Measurements from ENCODE around the gene RALGAPB. TPM values are rescaled to one million over a fixed set of nuclear protein-coding genes. Genes with fewer than 3 reads are reported as not detected.

Gene RALGAPB
- total and polyA plus RNA-seq, 12 donors = 8.4 to 28.2 (median 25.6) TPM

DNA sequence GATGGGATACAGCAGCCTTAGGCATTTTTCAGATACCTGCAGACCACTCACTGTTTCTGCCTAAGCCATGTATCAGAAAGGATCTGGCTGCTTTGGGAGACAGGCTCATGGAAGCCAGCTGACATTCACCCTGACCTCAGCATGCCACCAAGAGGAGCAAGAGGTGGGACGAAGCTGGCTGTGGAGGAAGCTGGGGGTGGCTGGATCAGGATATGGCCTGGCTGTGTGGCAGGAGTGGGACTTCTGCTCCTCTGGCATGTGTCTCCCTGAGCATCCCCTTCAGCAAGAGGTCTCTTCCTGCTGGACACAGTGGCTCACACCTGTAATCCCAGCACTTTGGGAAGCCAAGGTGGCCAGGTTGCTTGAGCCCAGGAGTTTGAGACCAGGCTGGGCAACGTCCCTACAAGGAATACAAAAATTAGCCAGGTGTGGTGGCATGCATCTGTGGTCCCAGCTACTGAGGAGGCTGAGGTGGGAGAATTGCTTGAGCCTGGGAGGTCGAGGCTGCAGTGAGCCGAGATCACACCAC is 109.3 kb downstream of the RALGAPB start:
- WGBS, 2 donors = 71 to 79% methylated on average over 4 of the region's 4 CpGs
- Histone ChIP-seq H3K4me1 (peaks cover 0 to 28% (median 18%) of the 10 kb centered on the region in 9 donors), H3K27ac (no peak overlapping the region), H3K27me3 (peaks cover 0 to 4% (median 0%) of the 10 kb centered on the region in 7 donors), H3K36me3 (peaks cover 0 to 13% (median 0%) of the 10 kb centered on the region in 9 donors), H3K9me3 (no peaks in the 10 kb centered on the region), H3K4me3 (no peak overlapping the region)
- intact Hi-C loops (cut with DNase I) = no loop called here
- TF ChIP-seq, protein P1, sequence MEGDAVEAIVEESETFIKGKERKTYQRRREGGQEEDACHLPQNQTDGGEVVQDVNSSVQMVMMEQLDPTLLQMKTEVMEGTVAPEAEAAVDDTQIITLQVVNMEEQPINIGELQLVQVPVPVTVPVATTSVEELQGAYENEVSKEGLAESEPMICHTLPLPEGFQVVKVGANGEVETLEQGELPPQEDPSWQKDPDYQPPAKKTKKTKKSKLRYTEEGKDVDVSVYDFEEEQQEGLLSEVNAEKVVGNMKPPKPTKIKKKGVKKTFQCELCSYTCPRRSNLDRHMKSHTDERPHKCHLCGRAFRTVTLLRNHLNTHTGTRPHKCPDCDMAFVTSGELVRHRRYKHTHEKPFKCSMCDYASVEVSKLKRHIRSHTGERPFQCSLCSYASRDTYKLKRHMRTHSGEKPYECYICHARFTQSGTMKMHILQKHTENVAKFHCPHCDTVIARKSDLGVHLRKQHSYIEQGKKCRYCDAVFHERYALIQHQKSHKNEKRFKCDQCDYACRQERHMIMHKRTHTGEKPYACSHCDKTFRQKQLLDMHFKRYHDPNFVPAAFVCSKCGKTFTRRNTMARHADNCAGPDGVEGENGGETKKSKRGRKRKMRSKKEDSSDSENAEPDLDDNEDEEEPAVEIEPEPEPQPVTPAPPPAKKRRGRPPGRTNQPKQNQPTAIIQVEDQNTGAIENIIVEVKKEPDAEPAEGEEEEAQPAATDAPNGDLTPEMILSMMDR (IDR thresholded peaks at IDR 0.05) = no peak
- ATAC-seq (no peak), DNase-seq (no peak)

DNA sequence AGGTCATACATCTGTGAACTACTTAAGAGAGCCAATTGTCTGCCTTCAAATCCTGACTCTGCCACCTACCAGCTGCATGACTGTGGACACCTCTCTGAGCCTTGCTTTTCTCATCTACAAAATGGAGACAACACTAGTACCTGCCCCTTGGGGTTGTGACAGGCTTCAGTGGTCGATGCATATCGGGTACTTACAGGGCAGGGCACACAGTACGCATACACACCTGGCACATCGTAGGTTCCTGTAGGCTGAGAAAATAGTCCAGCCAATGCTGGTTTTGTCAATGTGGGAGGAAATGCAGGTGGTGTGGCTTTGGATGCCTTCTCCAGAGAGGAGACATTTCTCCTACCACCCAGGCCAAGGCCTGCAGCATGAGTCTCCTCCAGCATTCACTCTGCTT is 110.7 kb downstream of the RALGAPB start:
- DNase-seq (no peak), ATAC-seq (no peak)
- intact Hi-C loops (cut with DNase I) = no loop called here
- Histone ChIP-seq H3K27ac (no peak overlapping the region), H3K36me3 (peaks cover 0 to under 1% (median 0%) of the 10 kb centered on the region in 9 donors), H3K4me3 (no peak overlapping the region), H3K27me3 (peaks cover 0 to 4% (median 0%) of the 10 kb centered on the region in 7 donors), H3K4me1 (peaks cover 0 to 28% (median 18%) of the 10 kb centered on the region in 9 donors), H3K9me3 (no peaks in the 10 kb centered on the region)
- TF ChIP-seq, protein P1 (IDR thresholded peaks at IDR 0.05) = no peak
- 88 to 93% methylated on average over 4 of the region's 4 CpGs for WGBS, 2 donors

DNA sequence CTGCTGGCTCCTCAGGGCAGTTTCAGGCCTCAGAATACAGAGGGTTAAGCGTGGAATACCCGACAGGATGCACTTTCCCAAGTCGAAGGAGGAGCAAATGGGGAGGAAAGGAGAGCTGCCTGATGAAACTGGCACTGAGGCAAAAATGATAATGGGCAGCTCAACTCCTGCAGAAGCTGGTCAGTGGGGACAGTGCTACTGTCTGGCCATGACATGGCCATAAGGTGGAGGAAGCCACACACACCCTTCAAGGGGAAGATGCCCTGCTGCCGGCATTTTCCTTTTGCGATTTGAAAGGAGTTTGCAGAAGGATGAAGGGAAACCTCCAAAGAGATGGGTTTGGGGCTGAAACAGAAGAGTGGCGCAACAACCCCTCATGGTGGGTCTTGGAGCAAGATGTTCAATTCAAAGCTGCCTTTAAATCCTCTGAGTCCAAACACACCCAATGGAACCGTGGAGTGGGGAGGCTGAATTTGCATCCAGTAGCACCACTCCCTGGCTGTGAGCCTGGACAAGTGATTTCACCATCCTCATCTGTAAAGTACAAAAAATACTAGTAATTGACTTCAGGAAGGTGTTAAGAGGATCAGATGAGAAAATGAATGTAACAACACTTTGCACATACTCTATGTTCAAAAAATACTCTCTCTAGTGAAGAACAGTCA is 111.6 kb downstream of the RALGAPB start:
- Histone ChIP-seq H3K9me3 (no peaks in the 10 kb centered on the region), H3K4me1 (peaks cover 0 to 22% (median 13%) of the 10 kb centered on the region in 9 donors), H3K27ac (no peak overlapping the region), H3K27me3 (peaks cover 0 to 4% (median 0%) of the 10 kb centered on the region in 7 donors), H3K4me3 (no peak overlapping the region), H3K36me3 (no peaks in the 10 kb centered on the region)
- intact Hi-C loops (cut with DNase I) = no loop called here
- 54 to 69% methylated on average over 7 of the region's 7 CpGs for WGBS, 2 donors
- no peak for ATAC-seq
- TF ChIP-seq, protein P1 (IDR thresholded peaks at IDR 0.05) = no peak
- DNase-seq = no peak

DNA sequence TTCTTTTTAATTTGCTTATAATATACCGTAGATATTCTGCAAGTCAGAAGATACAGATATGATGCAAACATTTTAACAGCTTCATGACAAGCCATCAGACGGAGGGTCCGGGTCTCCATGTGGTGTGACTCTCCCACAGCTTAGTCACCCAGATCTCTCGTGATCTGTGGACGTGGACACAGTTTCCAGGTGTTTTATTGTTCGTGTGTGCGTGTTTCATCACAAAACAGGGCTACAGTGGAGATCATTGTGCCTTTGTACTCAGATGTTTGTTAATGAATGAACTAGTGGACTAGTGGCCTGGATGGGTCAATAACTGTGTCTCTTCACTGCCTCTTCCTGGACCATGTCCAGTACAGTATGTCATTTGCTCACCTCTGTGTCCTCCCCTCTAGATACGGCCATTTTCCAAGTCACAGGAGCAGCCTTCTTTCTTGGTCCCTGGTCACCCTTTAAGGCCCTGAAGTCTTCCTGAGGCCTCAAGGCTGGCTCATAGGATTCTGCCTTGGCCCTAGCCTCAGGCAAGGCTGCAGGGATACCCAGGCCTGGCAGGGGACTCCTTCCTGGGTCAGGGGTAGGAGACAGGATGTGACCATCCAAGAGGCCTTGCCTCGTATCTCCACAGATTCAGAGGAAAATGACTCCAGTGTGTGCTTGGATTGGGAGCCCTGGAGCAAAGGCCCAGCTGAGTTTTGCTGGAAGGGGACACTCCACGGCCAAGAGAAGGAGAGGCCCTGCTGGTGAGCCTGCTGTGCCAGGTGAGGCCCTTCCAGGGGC is 112.9 kb downstream of the RALGAPB start:
- peaks cover 0 to 4% (median 0%) of the 10 kb centered on the region in 7 donors for H3K27me3 ChIP-seq
- no peak overlapping the region for H3K27ac ChIP-seq
- ATAC-seq (no peak), DNase-seq (no peak)
- WGBS, 2 donors = 82 to 86% methylated on average over 10 of the region's 10 CpGs
- no peaks in the 10 kb centered on the region for H3K9me3 ChIP-seq
- H3K36me3 ChIP-seq = no peaks in the 10 kb centered on the region
- no peak overlapping the region for H3K4me3 ChIP-seq
- H3K4me1 ChIP-seq = peaks cover 0 to 8% (median 2%) of the 10 kb centered on the region in 9 donors
- intact Hi-C loops (cut with DNase I) = no loop called here
- TF ChIP-seq, protein P1 (IDR thresholded peaks at IDR 0.05) = no peak
